ENCODE data around the gene CMSS1. TPM values are rescaled to one million over a fixed set of nuclear protein-coding genes. Genes with fewer than 3 reads are reported as not detected.

CMSS1 gene
- total and polyA plus RNA-seq, 4 donors: 3.8 to 19.5 (median 7.5) TPM

- no peaks in the 10 kb centered on the region for H3K36me3 ChIP-seq (ENCODE audit: control insufficient read depth in 4 of 4, insufficient read depth in 3 of 4, low read depth in 1 of 4, low read length in 3 of 4)
- H3K27me3 ChIP-seq (ENCODE audit: control insufficient read depth in 4 of 4, insufficient read depth in 4 of 4, low read length in 3 of 4): no peaks in the 10 kb centered on the region
- no peak overlapping the region for H3K4me3 ChIP-seq (ENCODE audit: low read depth in 1 of 3, low read length in 3 of 3)
- H3K9me3 ChIP-seq (ENCODE audit: control insufficient read depth in 4 of 4, low read length in 3 of 4): no peaks in the 10 kb centered on the region
- DNase-seq (ENCODE audit: low spot score): no peak
- H3K9ac ChIP-seq (ENCODE audit: low read depth in 1 of 2, low read length in 2 of 2): no peak overlapping the region
- no peaks in the 10 kb centered on the region for H3K4me1 ChIP-seq (ENCODE audit: control insufficient read depth in 4 of 4, insufficient read depth in 4 of 4, low read length in 3 of 4)
- TF ChIP-seq ATF3 (IDR thresholded peaks at IDR 0.05) (no peak), HNF4A (conservative IDR thresholded peaks at IDR 0.05) (no peak), JUND (IDR thresholded peaks at IDR 0.05) (no peak), CTCF (IDR thresholded peaks at IDR 0.05; ENCODE audit: low read depth, low read length, missing input control) (no peak), REST (IDR thresholded peaks at IDR 0.05) (no peak), YY1 (IDR thresholded peaks at IDR 0.05) (no peak), MAX (IDR thresholded peaks at IDR 0.05) (no peak), SP1 (IDR thresholded peaks at IDR 0.05) (no peak), NR2F2 (IDR thresholded peaks at IDR 0.05) (no peak), RAD21 (IDR thresholded peaks at IDR 0.05) (no peak), FOXA2 (IDR thresholded peaks at IDR 0.05) (no peak), TAF1 (conservative IDR thresholded peaks at IDR 0.05) (no peak), EGR1 (IDR thresholded peaks at IDR 0.05; ENCODE audit: low read depth in 2 of 2) (no peak), HNF4G (IDR thresholded peaks at IDR 0.05) (no peak), FOXA1 (IDR thresholded peaks at IDR 0.05) (no peak), ZBTB33 (IDR thresholded peaks at IDR 0.05) (no peak), GABPA (IDR thresholded peaks at IDR 0.05 in 1 of 2, conservative IDR thresholded peaks at IDR 0.05 in 1 of 2) (no peak), RXRA (IDR thresholded peaks at IDR 0.05) (no peak)
- no peak overlapping the region for H3K27ac ChIP-seq (ENCODE audit: low read depth in 1 of 2, low read length in 2 of 2)
- WGBS: 95% methylated on average over 3 of the region's 3 CpGs
Measured at GRCh38 chr3:100059472-100059871, 241.8 kb downstream of the CMSS1 start.
